ENCODE results near the gene THAP7.

DNA sequence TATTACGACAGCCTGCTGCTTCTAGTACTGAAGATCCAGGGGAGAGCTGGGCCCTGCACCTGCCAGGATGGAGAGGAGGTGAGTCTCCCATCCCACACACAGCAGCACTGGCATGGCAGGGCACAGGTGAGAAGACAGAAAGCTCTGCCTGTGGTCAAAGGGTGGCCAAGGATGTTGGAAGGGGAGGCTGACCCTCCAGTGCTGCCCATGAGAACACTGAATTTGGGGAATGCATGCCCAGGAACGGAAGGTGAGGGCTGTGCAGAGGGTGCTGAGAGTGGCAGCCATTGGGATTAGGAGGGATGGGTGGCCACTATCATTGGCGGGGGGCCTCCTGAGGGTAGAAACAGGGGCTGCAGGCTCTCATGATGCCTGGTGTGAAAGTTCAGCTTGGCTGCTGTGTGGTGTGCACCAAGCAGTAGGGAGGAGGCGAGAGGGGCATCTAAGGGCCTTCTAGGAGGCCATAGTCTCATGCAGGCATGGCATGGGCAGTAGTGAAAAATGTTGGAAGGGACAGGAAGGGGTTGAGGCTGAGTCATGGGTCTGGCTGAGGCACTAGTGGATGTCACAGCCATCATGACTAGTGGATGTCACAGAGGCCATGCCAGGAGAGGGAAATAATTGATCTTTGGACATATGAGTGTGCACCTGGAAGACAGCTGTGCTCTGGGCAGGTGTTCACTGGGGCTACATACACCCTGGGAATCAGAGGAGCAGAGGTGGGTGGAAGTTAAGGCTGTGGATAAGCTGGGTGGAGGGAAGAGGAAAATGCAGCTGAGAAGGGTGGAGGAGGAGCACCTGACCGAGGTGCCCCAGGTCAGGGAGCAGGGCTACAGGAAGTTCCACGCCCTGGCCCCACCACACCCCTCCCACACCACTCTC lies 41.3 kb upstream of the THAP7 start:
- TF ChIP-seq TAF1 (IDR thresholded peaks at IDR 0.05; ENCODE audit: borderline replicate concordance, insufficient read depth, low read length) (no peak), POLR2AphosphoS5 (IDR thresholded peaks at IDR 0.05; ENCODE audit: low read depth, low read length) (no peak), SIN3A (IDR thresholded peaks at IDR 0.05; ENCODE audit: borderline replicate concordance, insufficient read depth, low read length) (no peak), FOXP2 (optimal IDR thresholded peaks at IDR 0.05; ENCODE audit: borderline replicate concordance, extremely low read depth, extremely low read length, insufficient read depth) (no peak)
- TF ChIP-seq, protein P1, sequence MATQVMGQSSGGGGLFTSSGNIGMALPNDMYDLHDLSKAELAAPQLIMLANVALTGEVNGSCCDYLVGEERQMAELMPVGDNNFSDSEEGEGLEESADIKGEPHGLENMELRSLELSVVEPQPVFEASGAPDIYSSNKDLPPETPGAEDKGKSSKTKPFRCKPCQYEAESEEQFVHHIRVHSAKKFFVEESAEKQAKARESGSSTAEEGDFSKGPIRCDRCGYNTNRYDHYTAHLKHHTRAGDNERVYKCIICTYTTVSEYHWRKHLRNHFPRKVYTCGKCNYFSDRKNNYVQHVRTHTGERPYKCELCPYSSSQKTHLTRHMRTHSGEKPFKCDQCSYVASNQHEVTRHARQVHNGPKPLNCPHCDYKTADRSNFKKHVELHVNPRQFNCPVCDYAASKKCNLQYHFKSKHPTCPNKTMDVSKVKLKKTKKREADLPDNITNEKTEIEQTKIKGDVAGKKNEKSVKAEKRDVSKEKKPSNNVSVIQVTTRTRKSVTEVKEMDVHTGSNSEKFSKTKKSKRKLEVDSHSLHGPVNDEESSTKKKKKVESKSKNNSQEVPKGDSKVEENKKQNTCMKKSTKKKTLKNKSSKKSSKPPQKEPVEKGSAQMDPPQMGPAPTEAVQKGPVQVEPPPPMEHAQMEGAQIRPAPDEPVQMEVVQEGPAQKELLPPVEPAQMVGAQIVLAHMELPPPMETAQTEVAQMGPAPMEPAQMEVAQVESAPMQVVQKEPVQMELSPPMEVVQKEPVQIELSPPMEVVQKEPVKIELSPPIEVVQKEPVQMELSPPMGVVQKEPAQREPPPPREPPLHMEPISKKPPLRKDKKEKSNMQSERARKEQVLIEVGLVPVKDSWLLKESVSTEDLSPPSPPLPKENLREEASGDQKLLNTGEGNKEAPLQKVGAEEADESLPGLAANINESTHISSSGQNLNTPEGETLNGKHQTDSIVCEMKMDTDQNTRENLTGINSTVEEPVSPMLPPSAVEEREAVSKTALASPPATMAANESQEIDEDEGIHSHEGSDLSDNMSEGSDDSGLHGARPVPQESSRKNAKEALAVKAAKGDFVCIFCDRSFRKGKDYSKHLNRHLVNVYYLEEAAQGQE (IDR thresholded peaks at IDR 0.05; ENCODE audit: insufficient read depth in 1 of 2, low read depth in 2 of 2, low read length in 2 of 2), result no peak

Measured in PFSK-1 (cell line).